Occipital lobe (tissue), 2 donors: ENCODE measurements around the gene RAPGEF4. TPM values are rescaled to one million over a fixed set of nuclear protein-coding genes. Genes with fewer than 3 reads are reported as not detected.

Experiments used
- DNase-seq: peaks from one replicate; lab custom pipeline; 2025; lab: John Stamatoyannopoulos, UW
- total RNA-seq: library from RNA; depleted of rRNA; stranded (reverse); fragments of >200 nt; gene quantifications from one replicate; pipeline ENCODE4 v1.2.3, GENCODE V29; 2014

Gene RAPGEF4
- total RNA-seq, 1 donor from 2014 or later: 23.4 TPM

DNA sequence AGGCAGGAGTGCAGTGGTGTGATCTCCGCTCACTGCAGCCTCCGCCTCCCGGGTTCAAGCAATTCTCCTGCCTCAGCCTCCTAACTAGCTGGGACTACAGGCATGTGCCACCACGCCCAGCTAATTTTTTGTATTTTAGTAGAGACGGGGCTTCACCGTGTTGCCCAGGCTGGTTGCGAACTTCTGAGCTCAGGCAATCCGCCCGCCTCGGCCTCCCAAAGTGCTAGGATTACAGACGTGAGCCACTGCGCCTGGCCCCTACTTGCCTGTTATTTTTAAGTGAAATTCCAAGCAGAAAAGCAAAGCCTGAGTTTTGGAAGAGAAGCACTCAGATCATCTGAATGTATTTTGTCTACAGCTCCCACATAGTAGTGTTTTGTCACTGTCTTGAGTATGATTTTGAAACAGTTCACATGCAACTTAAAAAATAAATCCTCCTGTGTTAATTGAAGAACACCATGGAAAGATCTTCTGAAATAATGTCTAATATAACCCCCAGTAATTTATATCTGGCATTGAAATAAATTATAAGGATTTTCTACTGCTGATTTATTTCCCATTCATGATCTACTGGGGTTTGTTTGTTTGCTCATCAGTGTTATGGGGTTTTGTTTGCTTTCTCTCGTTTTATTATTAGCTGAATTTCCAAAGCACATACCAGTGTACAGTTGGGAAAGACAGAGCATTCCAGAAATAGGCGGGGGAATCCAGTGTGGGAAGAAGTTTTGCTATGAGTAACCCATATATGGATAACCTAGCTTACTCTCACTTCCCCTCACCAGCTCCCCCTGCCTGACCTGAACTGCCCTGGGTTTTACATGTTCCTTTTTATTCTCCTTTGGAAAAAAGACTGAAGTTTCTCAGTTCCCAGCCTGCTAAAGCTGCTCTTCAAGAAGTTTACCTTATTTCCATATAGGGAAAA lies 259.9 kb downstream of the RAPGEF4 start:
- DNase-seq: no peak

DNA sequence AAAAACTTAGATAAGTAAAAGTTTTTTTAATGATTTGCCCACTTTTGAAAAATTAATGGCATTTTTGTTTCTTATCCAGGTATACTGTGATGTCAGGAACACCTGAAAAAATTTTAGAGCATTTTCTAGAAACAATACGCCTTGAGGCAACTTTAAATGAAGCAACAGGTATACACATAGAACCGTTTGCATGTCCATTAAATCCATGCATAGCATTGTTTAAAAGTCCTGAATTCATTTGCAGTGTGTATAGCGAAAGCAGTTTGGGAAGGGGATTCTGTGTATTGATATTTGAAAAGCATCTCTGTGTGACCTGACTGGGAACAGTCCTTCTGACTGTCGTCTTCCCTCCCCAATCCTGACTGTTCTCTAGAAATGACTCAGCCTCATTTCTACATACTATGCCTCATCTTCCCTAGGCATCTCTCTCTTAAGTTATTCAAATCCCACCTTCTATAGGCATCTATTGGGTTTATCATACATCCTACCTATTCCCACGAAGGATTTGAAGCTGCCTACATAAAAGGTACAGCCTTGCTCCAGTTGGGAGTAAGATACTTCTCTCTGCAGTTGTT lies 260.8 kb downstream of the RAPGEF4 start:
- no peak for DNase-seq

DNA sequence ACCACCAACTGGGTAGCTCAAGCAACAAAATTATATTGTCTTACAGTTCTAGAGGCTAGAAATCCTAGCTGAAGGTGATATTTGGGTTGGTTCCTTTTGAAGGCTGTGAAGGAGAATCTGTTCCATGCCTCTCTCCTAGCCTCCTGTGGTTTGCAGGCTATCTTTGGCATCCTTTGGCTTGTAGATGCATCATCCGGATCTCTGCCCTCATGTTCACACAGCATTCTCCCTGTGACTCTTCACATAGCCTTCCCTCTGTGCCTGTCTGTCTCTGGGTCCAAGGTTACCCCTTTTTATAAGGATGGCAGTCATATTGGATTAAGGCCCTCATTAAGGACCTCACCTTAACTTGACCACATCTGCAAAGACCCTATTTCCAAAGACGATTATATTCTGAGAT lies 261.4 kb downstream of the RAPGEF4 start:
- DNase-seq: no peak

DNA sequence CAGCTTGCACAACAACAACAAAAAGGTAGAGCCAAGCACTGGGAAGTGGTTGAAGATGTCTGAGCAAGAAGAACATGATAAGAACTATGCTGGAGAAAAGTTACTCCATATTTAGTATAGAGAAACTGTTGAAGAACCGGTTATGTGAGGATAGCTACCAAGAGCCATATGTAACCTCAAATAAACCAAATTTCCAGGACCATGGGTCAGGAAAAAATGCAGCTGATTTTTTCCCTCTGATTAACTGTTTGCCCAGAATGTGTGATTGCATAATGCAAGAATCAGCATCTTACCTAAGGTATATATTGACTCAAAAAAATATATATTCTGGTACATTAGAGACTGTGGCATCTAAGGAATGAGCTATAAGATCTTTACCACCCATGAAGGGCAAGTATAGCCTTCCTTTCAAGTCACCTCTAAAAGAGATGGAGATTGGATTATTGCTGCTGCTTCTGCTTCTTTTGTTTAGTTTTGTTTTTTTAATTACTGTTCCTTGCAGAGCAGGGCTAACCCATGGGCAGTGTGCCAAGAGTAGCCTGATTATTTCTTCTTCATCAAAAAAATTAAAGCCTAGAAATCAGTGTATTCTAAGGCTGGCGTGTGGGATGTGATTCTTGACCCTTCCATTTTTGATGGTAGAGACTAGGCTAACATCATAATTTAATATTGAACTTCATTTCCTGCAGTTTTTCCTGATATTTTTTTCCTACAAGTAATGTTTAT lies 263.1 kb downstream of the RAPGEF4 start:
- no peak for DNase-seq

DNA sequence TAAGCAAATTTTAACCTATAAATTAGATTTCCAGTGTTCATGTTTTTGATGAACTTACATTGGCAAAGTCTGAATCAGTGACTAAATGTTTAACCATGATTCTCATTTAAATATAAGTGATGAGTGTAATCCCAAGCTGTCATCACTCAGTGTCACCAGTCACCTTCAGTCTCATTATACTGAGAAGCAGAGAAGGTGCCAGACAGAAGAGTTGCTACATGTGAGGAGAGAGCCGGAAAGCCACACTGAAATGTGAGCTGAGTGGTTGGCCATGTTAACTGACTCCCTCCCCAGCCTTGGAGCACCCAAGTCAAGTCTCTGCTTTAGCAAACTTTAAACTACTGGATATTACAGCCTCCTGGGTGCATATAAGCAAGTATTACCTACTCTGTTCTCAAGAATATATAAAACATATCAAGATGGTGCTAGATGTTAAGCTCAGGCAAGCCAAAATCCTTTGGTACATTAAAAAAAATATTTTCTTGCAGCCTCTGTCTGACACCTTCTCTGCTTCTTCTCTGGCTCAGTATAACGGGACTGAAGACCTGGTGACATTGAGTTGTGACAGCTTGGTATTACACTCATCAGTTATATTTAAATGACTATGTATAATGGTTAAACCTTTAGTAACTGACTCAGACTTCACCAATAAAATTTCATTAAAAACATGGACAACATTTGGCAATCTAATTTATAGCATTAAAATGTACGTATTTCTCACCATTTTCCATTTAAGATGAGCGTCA lies 264.2 kb downstream of the RAPGEF4 start:
- DNase-seq: no peak

DNA sequence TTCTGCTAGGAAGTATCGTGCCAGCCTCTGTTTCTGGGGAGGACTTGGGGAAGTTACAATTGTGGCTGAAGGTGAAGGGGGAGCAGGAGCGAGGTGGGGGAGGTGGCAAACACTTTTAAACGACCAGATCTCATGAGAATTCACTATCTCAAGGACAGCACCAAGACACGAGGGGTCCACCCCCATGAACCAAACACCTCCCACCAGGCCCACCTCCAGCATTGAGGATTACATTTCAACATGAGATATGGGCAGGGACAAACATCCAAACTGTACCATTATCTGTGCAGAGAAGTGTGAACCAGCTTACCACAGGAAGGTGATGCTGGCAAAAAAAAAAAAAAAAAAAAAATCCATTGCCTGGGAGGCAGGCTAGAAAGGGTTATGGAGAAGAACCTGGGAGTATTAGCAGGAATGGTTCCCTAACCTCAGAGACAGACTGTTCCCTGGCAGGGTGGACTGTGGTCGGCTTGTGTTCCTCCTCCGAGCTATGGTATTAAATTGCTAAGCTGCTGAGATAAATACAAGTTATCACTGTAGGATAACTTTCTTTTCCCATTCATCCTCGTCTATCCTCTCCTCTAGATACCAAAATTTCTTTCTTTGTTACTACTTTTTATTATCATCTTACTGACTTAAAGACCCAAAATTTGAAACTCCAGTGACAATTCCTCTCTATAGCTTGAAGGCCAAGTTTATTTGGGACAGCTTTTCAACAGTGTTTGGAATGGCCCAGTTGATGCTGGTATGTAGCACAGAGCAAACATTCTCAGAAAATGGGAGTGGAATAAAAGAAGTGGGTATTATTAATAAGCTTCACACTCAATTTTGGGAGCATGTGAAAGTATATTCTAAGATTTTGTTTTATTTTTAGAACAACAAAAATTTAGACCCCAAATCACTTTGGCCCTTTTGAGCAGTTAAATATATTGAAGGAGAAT lies 266.3 kb downstream of the RAPGEF4 start:
- DNase-seq: no peak

DNA sequence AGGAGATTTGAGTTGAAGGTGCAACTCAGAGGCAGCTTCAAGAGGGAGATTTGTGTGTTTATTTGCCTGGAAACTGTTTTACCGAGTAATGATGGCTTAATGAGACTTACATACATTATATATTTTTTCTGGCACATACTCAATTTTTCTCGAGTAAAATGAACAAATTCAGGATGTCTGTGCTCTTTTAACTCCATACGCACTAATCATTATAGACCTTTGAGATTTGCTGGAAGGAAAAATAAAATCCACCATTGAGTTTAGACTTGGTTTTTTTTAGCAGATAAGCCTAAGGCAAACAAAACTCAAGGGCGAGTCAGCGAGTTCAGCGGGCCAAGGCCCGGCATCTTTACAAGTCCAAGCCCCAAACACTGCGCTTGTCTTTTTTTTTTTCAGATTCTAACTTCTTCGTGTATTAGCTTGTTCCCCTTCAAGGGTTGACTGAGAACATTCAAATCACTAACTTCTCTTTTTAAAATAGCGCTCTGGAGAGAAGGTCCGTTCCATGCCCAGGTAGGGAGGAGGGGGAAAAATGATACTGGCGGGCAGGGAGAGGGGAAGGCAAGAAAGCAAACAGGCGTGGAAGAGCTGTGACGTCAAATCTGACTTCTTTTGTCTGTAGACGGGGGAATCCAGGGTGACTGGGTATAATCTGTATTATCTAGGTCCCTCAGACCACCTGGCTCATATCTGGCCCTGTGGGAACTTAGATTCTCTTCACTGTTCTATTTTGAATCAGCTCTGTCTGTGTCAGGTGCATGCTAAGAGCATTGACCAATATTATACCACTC lies 267.3 kb downstream of the RAPGEF4 start:
- DNase-seq: no peak

DNA sequence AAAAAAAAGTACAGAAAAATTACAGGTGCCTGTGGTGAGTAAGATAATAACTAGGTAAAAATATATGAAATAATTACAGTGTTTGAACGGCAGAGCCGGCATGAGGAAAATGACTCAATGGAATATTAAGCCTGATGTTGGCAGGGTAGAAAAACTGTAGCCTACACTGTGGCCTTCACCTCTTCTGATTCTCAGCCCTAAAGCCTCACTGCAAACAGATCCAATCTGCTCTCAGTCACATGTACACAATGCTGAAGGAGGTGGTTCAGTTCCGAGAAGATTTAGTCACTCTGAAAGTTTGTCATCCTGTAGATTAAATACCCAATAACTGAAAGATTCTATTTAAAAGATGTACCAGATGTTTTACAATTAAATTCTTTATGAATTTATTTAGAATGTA lies 273.1 kb downstream of the RAPGEF4 start:
- DNase-seq: no peak

DNA sequence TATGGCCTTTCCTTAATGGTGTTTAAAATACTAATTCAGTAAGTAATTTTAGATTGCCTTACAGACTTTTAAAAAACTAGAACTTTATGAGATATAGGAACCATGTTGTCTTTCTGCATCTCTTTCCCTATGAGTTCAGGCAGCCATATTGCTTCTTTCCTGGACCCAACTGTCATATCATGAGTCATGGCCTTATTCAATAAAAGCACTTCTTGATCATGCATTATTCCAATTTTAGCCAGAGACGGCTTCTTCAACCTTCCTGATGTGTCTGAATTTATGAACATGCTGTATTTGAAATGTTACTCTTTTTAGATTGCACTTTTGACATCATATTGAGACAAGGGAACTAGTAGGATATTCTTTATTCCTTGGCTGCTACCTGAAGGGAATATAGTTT lies 274.6 kb downstream of the RAPGEF4 start:
- no peak for DNase-seq

DNA sequence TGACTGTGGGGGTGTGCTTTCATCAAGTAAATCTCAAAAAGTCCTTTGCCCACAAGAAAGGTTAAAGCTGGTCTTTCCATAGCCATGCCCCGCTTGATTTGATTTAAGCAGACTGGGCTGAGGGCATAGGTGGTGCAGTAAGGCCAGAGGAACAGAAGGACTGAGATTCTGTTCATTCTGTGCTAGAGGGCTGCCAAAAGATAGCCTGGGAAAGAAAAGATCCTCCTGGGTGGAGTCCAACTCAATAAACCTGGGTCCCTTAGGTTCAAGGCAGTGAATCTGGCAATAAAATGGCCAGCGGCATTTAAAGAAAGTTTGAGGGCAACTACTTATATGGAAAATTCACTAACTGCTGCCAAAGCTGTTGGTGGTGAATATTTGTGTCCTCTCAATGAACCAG lies 280.8 kb downstream of the RAPGEF4 start:
- no peak for DNase-seq

DNA sequence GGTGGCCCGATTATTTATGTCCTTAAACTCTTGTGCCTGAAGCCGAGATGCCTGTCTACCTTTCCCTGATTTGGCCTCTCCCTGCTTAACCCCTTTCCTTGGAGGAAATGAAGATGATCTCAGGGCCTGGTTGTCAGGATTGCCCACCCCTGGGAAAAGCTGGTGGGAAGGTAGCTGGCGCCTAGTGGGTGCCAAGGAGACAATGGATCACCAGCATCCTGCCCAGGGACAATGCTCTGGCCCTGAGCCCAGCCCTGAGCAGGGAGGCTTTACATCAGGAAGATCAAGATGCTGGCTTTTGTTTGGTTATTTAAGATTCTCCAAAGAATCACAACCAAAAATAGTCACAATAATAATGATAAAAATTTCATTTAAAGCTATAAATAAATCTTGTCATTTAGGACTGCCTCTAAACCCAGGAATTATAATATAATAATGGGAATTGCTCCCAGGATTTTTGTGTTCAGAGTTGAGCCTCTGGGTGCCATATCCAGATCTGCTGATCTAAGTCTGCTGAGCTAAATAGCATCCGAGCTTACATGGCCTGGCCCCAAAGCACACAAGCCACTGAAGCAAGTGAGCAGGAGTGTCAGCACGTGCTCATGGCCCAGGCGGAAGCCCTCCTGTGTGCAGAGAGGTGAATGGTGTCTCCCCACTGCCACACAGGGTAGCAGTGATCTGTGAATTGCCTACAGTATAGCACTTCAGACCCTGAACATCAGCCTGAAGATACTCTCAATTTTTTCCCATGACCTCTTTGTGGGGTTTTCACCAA lies 282.2 kb downstream of the RAPGEF4 start:
- DNase-seq: no peak

DNA sequence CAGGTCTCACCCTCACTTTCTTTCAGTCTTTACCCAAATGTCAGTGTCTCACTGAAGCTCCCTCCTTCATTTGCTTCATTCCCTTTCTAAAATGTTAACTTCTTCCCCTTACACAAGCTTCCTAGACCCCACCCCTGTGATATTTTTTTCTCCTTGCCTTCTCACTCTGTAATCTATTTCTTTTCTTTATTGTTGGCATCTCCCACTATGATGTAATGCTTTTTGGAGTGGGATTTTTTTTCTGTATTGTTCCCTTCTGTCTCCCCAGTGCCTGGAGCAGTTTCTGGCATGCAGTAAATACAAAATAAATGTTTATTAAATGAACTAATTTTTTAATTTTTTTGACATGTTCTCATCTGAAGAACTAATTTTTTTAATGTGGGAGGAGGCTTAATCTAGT lies 284.1 kb downstream of the RAPGEF4 start:
- DNase-seq: no peak

DNA sequence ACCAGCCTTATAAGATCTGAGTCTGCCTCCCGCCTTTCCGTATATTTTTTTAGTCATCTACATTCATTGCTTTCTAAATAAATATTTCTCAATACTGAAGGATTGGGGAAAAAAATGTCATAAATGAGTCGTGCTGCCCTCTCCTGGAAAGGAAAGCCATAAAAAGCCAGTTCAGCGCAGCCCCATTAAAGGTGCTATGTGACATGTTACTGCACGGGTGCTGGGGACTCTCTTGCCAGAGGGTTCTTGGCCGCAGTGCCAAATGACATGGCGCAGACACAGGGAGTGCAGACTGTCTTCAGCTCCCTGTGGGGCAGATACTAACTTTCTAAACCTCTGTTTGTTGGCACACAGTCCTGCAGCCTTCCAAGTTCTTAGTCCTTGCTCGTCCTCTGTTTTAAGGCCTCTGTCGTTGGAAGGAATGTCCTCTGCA lies 286.3 kb downstream of the RAPGEF4 start:
- no peak for DNase-seq

DNA sequence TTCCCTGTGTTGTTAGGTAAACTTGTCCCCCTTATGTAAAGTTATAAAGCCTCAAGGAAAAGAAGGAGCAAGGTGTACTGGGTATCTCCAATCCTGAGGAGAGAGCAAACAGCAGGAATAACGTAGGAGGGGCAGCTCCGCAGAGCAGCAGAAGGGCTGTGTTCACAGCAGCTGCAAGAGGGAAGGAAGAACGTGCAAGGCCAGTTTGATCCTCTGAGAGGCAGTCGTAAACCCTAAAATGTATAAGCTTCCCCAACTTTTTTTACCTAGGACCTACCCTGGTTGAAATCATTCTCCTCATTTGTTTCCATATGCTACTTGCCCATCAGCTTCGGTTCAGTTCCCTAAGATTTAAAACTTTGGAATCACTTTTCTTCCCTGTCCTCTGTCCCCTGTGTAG lies 288.1 kb downstream of the RAPGEF4 start:
- DNase-seq: no peak

DNA sequence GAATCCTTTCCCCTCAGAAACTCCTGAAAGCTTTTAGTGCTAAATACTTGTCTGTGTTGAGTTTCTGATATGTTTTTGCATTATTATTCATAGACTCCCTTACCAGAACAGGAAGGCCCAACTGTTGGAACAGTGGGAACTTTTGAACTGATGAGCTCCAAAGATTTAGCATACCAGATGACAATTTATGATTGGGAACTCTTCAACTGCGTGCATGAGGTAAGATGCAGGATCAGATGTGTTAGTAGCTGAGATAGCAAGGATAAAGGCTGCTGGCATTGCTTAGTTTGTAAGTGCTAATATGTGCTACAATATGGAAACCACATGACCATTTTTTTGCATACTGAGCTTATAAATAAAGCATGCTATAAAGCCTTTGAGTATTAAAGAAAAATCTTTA lies 290.8 kb downstream of the RAPGEF4 start:
- DNase-seq: no peak

DNA sequence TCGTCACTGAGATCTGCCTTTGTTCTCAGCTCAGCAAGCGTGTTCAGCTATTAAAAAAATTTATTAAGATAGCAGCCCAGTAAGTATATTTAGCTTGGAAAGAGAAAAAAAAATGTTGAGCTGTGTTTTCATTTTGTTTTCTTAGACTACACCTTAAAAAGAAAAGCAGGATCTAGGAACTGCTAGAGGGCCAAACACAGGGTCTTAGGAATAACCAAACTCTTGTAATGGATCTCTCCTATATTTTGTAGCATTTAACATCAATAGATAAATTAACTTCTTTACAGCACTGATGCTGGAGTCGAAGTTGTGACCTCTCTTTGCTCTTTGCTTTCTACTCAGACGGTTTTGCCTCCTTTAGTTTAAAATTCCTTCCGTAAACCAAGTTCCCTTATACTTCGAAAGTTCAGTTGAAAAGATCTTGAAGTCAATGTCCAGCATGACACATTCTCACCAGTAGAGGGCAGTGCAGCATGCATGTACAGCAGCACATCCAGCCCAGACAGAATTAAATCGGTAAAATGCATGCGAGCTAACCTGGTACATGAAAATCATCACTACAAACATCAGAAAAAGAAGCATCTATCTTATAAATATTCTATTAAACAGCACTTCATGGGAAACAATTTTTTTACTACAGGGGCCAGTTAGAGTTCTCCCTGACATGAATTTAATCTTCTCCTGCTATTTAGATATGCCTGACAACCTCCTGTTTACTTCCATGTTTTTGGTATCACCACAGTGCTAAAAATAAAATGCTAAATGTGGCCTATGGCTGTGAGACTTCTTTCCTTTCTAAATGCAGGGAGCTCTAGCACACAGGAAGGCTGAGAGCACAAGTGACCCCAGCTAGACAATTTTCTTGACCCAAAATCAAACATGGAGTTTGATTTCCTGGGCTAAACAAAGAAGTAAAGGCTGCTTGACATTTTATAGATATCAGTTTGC lies 291.8 kb downstream of the RAPGEF4 start:
- peak; percentile 73 for DNase-seq

DNA sequence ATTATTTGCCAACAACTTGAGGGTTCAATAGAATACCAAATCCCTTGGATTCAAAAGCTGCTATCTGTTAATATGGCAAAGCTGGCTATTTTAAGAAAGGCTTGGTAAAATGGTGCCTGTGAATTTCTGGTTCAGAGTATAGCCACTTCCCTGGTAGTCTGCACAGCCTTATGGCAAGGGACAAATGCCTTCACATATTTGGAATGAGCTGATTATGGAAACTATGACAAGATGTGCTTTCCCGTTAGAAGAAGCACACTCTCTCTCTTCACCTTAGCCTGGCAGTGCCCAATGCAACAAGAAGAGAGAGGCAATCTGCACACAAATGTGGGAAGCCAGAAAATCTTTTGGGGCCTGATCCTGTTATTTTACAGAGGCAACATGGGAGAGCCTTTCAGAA lies 292.5 kb downstream of the RAPGEF4 start:
- DNase-seq: no peak

DNA sequence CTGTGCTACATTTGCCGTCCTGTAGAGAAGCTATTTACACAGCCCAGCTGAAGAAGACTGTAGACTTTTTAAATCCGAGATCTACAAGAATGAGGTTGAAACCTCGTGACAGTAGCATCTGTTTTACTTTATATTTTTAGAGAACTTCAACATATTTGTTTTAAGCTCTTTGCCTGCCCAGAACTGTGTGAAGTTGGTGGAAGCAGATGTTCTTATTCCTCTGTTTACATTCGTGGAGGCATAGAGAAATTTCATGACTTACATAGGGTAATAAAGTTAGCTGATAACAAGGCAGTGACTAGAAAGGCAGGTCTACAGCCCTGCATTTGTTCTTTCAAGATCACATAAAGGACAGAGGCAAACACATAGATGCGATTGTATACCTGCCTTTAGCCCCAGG lies 293.0 kb downstream of the RAPGEF4 start:
- DNase-seq: no peak
